HepG2 (cell line): ENCODE results near the gene DNASE1L2. TPM values are rescaled to one million over a fixed set of nuclear protein-coding genes. Genes with fewer than 3 reads are reported as not detected.

Experiments
- ARNT ChIP-seq: fragments of 450-650 bp; IDR thresholded peaks from 2 replicates; pipeline ENCODE4 v1.6.1; 2017
- EP300 ChIP-seq, 3 experiments: sonication (generic) in 1 of 3; formaldehyde crosslinking in 1 of 3; IDR thresholded peaks; 2 replicates each; pipeline versions ENCODE4 v1.5.1 to v1.6.1; 2011 to 2020; ENCODE audit warnings: low read depth in 2 of 3, low read length in 2 of 3, borderline replicate concordance in 1 of 3, improper control_type of control experiment in 1 of 3, mild to moderate bottlenecking in 1 of 3, missing genetic modification reagents in 1 of 3, moderate library complexity in 1 of 3
- THAP8 ChIP-seq: sonication (generic); formaldehyde crosslinking; IDR thresholded peaks from 2 replicates; pipeline ENCODE4 v1.5.1; 2020; ENCODE audit warnings: missing genetic modification reagents, mild to moderate bottlenecking, borderline replicate concordance
- ZNF121 ChIP-seq: sonication (generic); formaldehyde crosslinking; IDR thresholded peaks from 2 replicates; pipeline ENCODE4 v1.5.0; 2020; ENCODE audit warnings: mild to moderate bottlenecking, missing genetic modification reagents
- ZNF550 ChIP-seq: sonication (generic); formaldehyde crosslinking; IDR thresholded peaks from 2 replicates; pipeline ENCODE4 v1.4.0; 2020; ENCODE audit warnings: mild to moderate bottlenecking, missing genetic modification reagents, borderline replicate concordance
- ZSCAN20 ChIP-seq: sonication (generic); formaldehyde crosslinking; IDR thresholded peaks from 2 replicates; pipeline ENCODE4 v1.4.0; 2020; ENCODE audit warnings: missing genetic modification reagents, mild to moderate bottlenecking, borderline replicate concordance
- polyA plus RNA-seq, 8 experiments: library from polyadenylated mRNA; depleted of rRNA in 3 of 8; stranded (reverse) in 7 of 8; unstranded in 1 of 8; fragments of >200 nt; fragmentation: Illumina TruSeq in 4 of 8; extraction: Trizol in 4 of 8; gene quantifications; 2 replicates each; pipeline versions ENCODE4 v1.2.1 to v1.2.3, GENCODE V29; 2011 to 2016; ENCODE audit warnings: low read depth in 4 of 8, missing spikeins in 1 of 8, mixed read lengths in 1 of 8; ENCODE audit not compliant: insufficient read depth in 1 of 8
- total RNA-seq, 5 experiments: library from RNA; depleted of rRNA; stranded (reverse); fragments of >200 nt; fragmentation: Illumina TruSeq; extraction: Trizol; gene quantifications; 2 replicates each; pipeline ENCODE4 v1.2.3, GENCODE V29; 2016; ENCODE audit warnings: low read depth in 1 of 5
- TF ChIP-seq, protein P1 (sequence below), 2 experiments: sonication (generic) in 1 of 2; formaldehyde crosslinking in 1 of 2; IDR thresholded peaks; 2 replicates each; pipeline versions ENCODE4 v1.4.0 to v1.6.1; 2016 to 2020; ENCODE audit warnings: borderline replicate concordance in 1 of 2, low read depth in 1 of 2, mild to moderate bottlenecking in 1 of 2, missing genetic modification reagents in 1 of 2
- TF ChIP-seq, protein P2 (sequence below): sonication (generic); formaldehyde crosslinking; IDR thresholded peaks from 2 replicates; pipeline ENCODE4 v1.4.0; 2020; ENCODE audit warnings: mild to moderate bottlenecking, missing genetic modification reagents
- TF ChIP-seq, protein P3 (sequence below): sonication (generic); formaldehyde crosslinking; IDR thresholded peaks from 2 replicates; pipeline ENCODE4 v1.5.1; 2020; ENCODE audit warnings: missing genetic modification reagents, mild to moderate bottlenecking, borderline replicate concordance
- TF ChIP-seq, protein P4 (sequence below): sonication (generic); formaldehyde crosslinking; IDR thresholded peaks from 2 replicates; pipeline ENCODE4 v1.4.0; 2020; ENCODE audit warnings: missing genetic modification reagents, borderline replicate concordance
- TF ChIP-seq, protein P5 (sequence below): sonication (generic); formaldehyde crosslinking; conservative IDR thresholded peaks from 2 replicates; pipeline ENCODE4 v1.8.0; 2022; ENCODE audit warnings: missing genetic modification reagents

The DNASE1L2 gene
- total and polyA plus RNA-seq, 2 of the 13 experiments (the other 11 are each of a cell fraction or from before 2014, with no cell fraction given): 0.44 to 0.50 TPM

- peak; percentile 53; the same call in 1 of the 2 replicates for TF ChIP-seq ZSCAN20 (CRISPR knock-in tag)
- peak in 1 of 2 experiments; percentile 18; a peak in 1 of 4 replicates for TF ChIP-seq EP300 (IDR thresholded peaks at IDR 0.05; ENCODE audit: low read depth in 2 of 2, low read length in 2 of 2)
- TF ChIP-seq EP300 (CRISPR knock-in tag; IDR thresholded peaks at IDR 0.05; ENCODE audit: borderline replicate concordance): peak; percentile 35; the same call in 1 of the 2 replicates
- TF ChIP-seq, protein P1, sequence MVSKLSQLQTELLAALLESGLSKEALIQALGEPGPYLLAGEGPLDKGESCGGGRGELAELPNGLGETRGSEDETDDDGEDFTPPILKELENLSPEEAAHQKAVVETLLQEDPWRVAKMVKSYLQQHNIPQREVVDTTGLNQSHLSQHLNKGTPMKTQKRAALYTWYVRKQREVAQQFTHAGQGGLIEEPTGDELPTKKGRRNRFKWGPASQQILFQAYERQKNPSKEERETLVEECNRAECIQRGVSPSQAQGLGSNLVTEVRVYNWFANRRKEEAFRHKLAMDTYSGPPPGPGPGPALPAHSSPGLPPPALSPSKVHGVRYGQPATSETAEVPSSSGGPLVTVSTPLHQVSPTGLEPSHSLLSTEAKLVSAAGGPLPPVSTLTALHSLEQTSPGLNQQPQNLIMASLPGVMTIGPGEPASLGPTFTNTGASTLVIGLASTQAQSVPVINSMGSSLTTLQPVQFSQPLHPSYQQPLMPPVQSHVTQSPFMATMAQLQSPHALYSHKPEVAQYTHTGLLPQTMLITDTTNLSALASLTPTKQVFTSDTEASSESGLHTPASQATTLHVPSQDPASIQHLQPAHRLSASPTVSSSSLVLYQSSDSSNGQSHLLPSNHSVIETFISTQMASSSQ (IDR thresholded peaks at IDR 0.05; ENCODE audit: low read depth): no peak
- TF ChIP-seq, protein P1 (CRISPR knock-in tag; IDR thresholded peaks at IDR 0.05; ENCODE audit: borderline replicate concordance): no peak; the same call in 1 of the 2 replicates
- no peak for TF ChIP-seq ARNT
- TF ChIP-seq, protein P2, sequence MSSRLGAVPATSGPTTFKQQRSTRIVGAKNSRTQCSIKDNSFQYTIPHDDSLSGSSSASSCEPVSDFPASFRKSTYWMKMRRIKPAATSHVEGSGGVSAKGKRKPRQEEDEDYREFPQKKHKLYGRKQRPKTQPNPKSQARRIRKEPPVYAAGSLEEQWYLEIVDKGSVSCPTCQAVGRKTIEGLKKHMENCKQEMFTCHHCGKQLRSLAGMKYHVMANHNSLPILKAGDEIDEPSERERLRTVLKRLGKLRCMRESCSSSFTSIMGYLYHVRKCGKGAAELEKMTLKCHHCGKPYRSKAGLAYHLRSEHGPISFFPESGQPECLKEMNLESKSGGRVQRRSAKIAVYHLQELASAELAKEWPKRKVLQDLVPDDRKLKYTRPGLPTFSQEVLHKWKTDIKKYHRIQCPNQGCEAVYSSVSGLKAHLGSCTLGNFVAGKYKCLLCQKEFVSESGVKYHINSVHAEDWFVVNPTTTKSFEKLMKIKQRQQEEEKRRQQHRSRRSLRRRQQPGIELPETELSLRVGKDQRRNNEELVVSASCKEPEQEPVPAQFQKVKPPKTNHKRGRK (CRISPR knock-in tag): no peak
- TF ChIP-seq, protein P3, sequence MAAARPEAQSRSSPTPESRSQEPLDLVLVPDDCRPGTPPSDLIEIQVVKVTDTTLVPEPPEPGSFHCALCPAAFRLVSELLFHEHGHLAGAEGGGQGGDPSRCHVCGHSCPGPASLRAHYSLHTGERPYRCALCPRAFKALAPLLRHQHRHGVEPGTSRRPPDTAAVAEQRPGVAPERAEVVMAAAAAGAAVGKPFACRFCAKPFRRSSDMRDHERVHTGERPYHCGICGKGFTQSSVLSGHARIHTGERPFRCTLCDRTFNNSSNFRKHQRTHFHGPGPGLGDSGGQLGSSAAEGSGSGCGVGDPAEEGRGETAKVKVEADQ (CRISPR knock-in tag): no peak
- TF ChIP-seq, protein P4, sequence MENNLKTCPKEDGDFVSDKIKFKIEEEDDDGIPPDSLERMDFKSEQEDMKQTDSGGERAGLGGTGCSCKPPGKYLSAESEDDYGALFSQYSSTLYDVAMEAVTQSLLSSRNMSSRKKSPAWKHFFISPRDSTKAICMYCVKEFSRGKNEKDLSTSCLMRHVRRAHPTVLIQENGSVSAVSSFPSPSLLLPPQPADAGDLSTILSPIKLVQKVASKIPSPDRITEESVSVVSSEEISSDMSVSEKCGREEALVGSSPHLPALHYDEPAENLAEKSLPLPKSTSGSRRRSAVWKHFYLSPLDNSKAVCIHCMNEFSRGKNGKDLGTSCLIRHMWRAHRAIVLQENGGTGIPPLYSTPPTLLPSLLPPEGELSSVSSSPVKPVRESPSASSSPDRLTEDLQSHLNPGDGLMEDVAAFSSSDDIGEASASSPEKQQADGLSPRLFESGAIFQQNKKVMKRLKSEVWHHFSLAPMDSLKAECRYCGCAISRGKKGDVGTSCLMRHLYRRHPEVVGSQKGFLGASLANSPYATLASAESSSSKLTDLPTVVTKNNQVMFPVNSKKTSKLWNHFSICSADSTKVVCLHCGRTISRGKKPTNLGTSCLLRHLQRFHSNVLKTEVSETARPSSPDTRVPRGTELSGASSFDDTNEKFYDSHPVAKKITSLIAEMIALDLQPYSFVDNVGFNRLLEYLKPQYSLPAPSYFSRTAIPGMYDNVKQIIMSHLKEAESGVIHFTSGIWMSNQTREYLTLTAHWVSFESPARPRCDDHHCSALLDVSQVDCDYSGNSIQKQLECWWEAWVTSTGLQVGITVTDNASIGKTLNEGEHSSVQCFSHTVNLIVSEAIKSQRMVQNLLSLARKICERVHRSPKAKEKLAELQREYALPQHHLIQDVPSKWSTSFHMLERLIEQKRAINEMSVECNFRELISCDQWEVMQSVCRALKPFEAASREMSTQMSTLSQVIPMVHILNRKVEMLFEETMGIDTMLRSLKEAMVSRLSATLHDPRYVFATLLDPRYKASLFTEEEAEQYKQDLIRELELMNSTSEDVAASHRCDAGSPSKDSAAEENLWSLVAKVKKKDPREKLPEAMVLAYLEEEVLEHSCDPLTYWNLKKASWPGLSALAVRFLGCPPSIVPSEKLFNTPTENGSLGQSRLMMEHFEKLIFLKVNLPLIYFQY: 0 out of 2 replicates have a peak, but pooled peaks have one; percentile 22
- TF ChIP-seq, protein P5, sequence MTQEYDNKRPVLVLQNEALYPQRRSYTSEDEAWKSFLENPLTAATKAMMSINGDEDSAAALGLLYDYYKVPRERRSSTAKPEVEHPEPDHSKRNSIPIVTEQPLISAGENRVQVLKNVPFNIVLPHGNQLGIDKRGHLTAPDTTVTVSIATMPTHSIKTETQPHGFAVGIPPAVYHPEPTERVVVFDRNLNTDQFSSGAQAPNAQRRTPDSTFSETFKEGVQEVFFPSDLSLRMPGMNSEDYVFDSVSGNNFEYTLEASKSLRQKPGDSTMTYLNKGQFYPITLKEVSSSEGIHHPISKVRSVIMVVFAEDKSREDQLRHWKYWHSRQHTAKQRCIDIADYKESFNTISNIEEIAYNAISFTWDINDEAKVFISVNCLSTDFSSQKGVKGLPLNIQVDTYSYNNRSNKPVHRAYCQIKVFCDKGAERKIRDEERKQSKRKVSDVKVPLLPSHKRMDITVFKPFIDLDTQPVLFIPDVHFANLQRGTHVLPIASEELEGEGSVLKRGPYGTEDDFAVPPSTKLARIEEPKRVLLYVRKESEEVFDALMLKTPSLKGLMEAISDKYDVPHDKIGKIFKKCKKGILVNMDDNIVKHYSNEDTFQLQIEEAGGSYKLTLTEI (CRISPR knock-in tag): no peak
- no peak for TF ChIP-seq THAP8 (CRISPR knock-in tag)
- TF ChIP-seq ZNF121 (CRISPR knock-in tag): peak; percentile 13; the same call in 1 of the 2 replicates
- TF ChIP-seq ZNF550 (CRISPR knock-in tag): peak; percentile 81; the same call in 1 of the 2 replicates
Measured at GRCh38 chr16:2205104-2205966, 30.9 kb upstream of the DNASE1L2 start, which contains the start of gene MLST8 (continued).
